Fibroblast of pulmonary artery (primary cell): ENCODE measurements around the gene NXPH4.
A peak's percentile ranks its signal among the peaks of the same experiment; 100 is the strongest.

Source experiments
- DNase-seq: peaks from one replicate; pipeline ENCODE4 v3.0.0-alpha.2; 2010; ENCODE audit warnings: low read depth
- H3K4me3 ChIP-seq: replicated peaks from 2 replicates; pipeline ENCODE4 v1.5.1; 2011; ENCODE audit warnings: low read depth, mild to moderate bottlenecking, control low read depth, low read length, moderate library complexity
- TF ChIP-seq, protein P1 (sequence below): IDR thresholded peaks from 2 replicates; pipeline ENCODE4 v1.5.1; 2011; ENCODE audit warnings: mild to moderate bottlenecking, control low read depth, low read length, inconsistent platforms; ENCODE audit errors: missing control alignments

The NXPH4 gene

DNA sequence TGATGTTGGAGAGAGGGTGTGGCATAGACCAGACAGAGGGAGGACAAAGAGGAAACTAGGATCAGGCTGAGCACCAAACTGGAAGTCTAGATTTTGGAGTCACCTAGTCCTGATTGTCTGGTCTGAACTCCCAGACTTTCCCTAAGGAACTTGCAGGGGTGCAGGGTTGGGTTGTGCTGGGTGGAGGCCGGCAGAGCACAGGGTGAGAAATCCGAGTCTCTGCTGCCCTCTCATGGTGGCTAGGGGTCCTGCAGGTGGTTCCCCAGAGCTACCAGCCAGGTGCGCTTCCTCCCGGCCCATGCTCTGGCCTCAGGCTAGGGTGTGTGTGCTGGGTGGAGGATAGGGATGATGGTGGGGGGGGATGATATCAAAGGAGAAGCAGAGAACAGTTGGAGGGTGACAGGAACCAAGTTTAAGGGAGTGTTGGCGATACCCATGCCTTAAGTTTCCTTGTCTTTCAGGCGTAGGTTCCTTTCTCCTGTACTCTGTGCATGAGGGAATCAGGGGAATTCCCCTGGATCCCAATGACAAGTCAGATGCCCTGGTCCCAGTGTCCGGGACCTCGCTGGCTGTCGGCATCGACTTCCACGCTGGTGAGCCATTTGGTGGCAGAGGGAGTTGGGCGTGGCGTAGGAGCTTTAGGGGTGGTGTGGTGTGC, 33.5 kb upstream of the NXPH4 start:
- TF ChIP-seq, protein P1, sequence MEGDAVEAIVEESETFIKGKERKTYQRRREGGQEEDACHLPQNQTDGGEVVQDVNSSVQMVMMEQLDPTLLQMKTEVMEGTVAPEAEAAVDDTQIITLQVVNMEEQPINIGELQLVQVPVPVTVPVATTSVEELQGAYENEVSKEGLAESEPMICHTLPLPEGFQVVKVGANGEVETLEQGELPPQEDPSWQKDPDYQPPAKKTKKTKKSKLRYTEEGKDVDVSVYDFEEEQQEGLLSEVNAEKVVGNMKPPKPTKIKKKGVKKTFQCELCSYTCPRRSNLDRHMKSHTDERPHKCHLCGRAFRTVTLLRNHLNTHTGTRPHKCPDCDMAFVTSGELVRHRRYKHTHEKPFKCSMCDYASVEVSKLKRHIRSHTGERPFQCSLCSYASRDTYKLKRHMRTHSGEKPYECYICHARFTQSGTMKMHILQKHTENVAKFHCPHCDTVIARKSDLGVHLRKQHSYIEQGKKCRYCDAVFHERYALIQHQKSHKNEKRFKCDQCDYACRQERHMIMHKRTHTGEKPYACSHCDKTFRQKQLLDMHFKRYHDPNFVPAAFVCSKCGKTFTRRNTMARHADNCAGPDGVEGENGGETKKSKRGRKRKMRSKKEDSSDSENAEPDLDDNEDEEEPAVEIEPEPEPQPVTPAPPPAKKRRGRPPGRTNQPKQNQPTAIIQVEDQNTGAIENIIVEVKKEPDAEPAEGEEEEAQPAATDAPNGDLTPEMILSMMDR = peak; percentile 84
- no peak overlapping the region for H3K4me3 ChIP-seq
- peak; percentile 67 for DNase-seq

DNA sequence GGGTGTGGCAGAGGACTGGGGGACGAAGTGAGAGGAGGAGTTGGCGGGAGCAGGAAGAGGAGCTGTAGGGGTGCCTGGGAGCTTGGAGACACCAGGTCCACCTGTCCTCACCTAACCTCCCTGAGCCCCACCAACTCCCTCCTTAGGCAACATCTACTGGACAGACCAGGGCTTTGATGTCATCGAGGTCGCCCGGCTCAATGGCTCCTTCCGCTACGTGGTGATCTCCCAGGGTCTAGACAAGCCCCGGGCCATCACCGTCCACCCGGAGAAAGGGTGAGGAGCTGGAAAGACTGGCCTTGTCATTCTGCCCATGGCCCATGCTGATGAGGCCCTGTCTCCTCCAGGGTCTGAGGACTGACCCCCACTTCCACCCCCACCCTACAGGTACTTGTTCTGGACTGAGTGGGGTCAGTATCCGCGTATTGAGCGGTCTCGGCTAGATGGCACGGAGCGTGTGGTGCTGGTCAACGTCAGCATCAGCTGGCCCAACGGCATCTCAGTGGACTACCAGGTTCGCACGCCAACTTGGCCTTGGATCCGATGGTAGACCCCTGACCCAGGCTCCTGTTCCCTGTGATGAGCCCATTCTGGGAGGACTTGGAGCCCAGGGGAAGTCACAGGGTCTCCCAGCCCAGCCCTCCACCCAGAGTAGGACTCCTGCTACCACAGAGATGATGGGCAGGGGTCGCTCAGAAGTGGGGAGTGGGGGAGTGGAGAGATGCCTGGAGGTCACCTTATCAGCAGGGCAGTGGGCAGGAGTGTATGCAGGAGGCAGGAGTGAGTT, 32.5 kb upstream of the NXPH4 start:
- DNase-seq = no peak
- no peak overlapping the region for H3K4me3 ChIP-seq
- TF ChIP-seq, protein P1 = no peak

DNA sequence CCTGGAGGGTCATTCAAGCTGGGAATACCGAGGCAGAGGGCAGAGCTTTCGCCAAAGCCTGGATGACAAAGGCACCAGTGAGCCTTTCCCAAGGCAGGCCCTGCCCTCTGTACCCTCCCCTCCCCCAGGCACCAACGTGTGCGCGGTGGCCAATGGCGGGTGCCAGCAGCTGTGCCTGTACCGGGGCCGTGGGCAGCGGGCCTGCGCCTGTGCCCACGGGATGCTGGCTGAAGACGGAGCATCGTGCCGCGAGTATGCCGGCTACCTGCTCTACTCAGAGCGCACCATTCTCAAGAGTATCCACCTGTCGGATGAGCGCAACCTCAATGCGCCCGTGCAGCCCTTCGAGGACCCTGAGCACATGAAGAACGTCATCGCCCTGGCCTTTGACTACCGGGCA, 31.2 kb upstream of the NXPH4 start:
- TF ChIP-seq, protein P1 = no peak
- no peak for DNase-seq
- H3K4me3 ChIP-seq = no peak overlapping the region

DNA sequence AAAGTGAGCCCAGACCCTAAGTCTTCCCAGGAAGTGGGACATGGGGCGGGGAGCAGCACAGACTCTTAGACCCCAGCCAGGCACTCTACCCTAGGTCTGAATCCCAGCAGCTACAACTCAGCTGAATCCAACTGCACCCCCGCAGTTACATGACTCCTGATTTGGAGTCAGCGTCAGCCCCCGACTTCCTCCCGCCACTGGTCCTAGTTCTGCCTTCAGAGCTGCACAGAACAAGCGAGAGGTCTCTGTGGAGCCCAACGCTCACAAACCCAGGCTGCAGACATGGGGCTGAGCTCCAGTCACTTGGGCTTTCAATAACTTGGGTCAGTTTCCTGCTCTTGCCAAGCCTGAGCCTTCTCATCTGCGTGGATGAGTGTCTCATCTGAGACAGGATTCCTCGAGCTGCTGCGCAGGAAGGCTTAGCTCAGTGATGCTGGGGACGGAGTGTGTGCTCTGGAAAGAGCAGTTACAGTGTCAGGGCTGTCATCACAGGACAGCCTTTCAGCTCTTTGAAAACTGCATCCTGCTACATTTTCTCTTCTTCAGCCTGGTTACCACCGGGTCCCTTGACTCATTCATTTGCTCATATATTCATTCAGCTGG, 30.6 kb upstream of the NXPH4 start:
- TF ChIP-seq, protein P1 = no peak
- no peak for DNase-seq
- no peak overlapping the region for H3K4me3 ChIP-seq

DNA sequence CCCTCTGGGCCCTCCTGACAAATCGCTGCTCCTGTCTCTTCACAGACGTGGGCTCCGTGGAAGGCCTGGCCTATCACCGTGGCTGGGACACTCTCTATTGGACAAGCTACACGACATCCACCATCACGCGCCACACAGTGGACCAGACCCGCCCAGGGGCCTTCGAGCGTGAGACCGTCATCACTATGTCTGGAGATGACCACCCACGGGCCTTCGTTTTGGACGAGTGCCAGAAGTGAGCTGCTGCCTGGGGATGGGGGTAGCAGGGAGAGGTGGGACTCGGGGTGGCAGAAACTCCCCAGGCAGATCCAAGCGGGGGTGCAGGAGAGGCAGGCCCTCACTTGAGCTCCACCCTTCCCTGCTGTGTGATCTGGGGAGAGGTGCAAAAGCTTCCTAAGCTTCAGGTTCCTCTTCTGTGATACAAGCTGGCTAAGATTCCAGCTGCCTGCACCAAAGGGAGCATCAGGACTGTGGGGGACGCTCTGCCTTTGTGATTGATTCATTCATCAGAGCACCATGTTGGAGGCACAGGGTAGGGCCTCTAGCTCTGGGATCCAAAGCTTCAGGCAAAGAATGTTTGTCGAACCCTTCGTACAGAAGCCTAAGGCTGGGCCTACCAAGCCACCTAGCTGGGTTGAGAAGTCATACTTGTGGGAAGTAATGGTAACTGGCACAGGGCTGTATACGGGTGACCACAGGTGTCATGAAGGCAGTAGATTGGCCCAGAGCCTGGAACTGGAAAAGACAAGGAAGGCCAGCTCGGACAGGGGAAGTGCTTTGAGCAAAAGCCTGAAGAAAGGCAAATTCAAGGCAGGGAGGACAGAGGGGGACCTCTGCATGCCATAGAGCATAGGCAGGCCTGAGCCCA, 29.1 kb upstream of the NXPH4 start:
- DNase-seq = no peak
- TF ChIP-seq, protein P1 = no peak
- no peak overlapping the region for H3K4me3 ChIP-seq

DNA sequence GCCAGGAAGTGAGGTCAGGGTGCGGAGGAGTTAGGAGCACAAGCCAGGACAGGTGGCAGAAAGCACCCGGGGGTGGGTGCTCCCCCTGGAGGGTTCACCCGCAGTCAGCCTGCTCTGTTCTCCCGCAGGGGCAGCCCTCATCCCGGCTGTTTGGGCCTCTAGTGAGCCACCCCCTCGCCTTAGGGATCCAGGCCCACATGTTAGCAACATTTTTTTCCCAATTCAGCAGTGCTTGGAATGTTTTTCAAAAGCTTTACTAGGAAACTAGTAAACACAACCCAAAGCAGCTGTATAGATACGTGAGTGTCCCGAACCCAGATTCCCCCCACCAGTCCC, 28.5 kb upstream of the NXPH4 start:
- no peak overlapping the region for H3K4me3 ChIP-seq
- no peak for DNase-seq
- TF ChIP-seq, protein P1 = no peak
